Kidney epithelial cell (primary cell): ENCODE measurements around the gene NEK11. TPM values are rescaled to one million over a fixed set of nuclear protein-coding genes. Genes with fewer than 3 reads are reported as not detected.

ENCODE experiments used
- DNase-seq: peaks from one replicate; pipeline ENCODE4 v3.0.0-alpha.2; 2010; ENCODE audit warnings: low read depth
- H3K27me3 ChIP-seq: 2 replicates; pipeline ENCODE4 v1.6.0; 2011; ENCODE audit warnings: low read length; ENCODE audit not compliant: control insufficient read depth, insufficient read depth
- H3K36me3 ChIP-seq: 2 replicates; pipeline ENCODE4 v1.5.1; 2011; ENCODE audit warnings: low read length; ENCODE audit not compliant: control insufficient read depth, insufficient read depth
- H3K4me3 ChIP-seq: 2 replicates; pipeline ENCODE4 v1.5.1; 2011; ENCODE audit warnings: low read depth, mild to moderate bottlenecking, control low read depth, low read length
- CTCF ChIP-seq: IDR thresholded peaks from 2 replicates; pipeline ENCODE4 v1.5.1; 2011; ENCODE audit warnings: mild to moderate bottlenecking, moderate library complexity, low read length, control low read depth, inconsistent platforms; ENCODE audit not compliant: insufficient read depth, poor library complexity, severe bottlenecking
- total RNA-seq: library from RNA; depleted of rRNA; stranded (reverse); fragments of >200 nt; gene quantifications from 2 replicates; pipeline ENCODE4 v1.2.3, GENCODE V29; 2015

NEK11 gene
- total RNA-seq, 1 donor from 2014 or later: 7.6 TPM

GRCh38 chr3:131386429-131387165, 359.9 kb downstream of the NEK11 start:
- Histone ChIP-seq H3K36me3 (no peaks in the 10 kb centered on the region), H3K27me3 (no peaks in the 10 kb centered on the region), H3K4me3 (no peak overlapping the region)
- no peak for TF ChIP-seq CTCF
- no peak for DNase-seq

GRCh38 chr3:131387796-131388489, 361.3 kb downstream of the NEK11 start:
- Histone ChIP-seq H3K27me3 (no peaks in the 10 kb centered on the region), H3K36me3 (no peaks in the 10 kb centered on the region), H3K4me3 (no peak overlapping the region)
- TF ChIP-seq CTCF: no peak
- DNase-seq: no peak

GRCh38 chr3:131388490-131388799, 361.8 kb downstream of the NEK11 start:
- TF ChIP-seq CTCF: no peak
- Histone ChIP-seq H3K4me3 (no peak overlapping the region), H3K36me3 (no peaks in the 10 kb centered on the region), H3K27me3 (no peaks in the 10 kb centered on the region)
- DNase-seq: no peak

GRCh38 chr3:131390331-131390730, 363.7 kb downstream of the NEK11 start:
- no peak for DNase-seq
- no peaks in the 10 kb centered on the region for H3K27me3 ChIP-seq
- H3K4me3 ChIP-seq: no peak overlapping the region
- TF ChIP-seq CTCF: no peak
- H3K36me3 ChIP-seq: no peaks in the 10 kb centered on the region

- Histone ChIP-seq H3K4me3 (no peak overlapping the region), H3K27me3 (no peaks in the 10 kb centered on the region), H3K36me3 (no peaks in the 10 kb centered on the region)
- no peak for TF ChIP-seq CTCF
- DNase-seq: no peak
Measured at GRCh38 chr3:131393051-131393450, 366.4 kb downstream of the NEK11 start.
